ENCODE results near the gene TMEM218. TPM values are rescaled to one million over a fixed set of nuclear protein-coding genes. Genes with fewer than 3 reads are reported as not detected.

Gene TMEM218
- total and polyA plus RNA-seq, 3 donors from 2014 or later, result 15.1 to 17.7 (median 17.2) TPM

- DNase-seq, result no peak
These were observed 17.9 kb downstream of the TMEM218 start for GRCh38 chr11:125093502-125093901.

GRCh38 chr11:125092669-125093068 lies 18.8 kb downstream of the TMEM218 start:
- Histone ChIP-seq H3K27me3 (no peaks in the 10 kb centered on the region), H3K9me3 (no peaks in the 10 kb centered on the region), H3K27ac (no peak overlapping the region), H3K4me3 (no peak overlapping the region), H3K4me1 (peaks cover 6% of the 10 kb centered on the region), H3K36me3 (ENCODE audit: low read depth, missing control alignments) (no peaks in the 10 kb centered on the region)
- WGBS, 2 donors, result 84 to 89% methylated on average over 6 of the region's 6 CpGs
- DNase-seq, result no peak
- intact Hi-C loops (cut with DNase I; ENCODE audit: low total_unique reads), result no loop called here
- TF ChIP-seq POLR2A (IDR thresholded peaks at IDR 0.05) (no peak), CTCF (IDR thresholded peaks at IDR 0.05) (no peak)

More at GRCh38 chr11:125093502-125093901, 17.9 kb downstream of the TMEM218 start:
- no peak overlapping the region for H3K4me3 ChIP-seq
- TF ChIP-seq CTCF (IDR thresholded peaks at IDR 0.05) (no peak), POLR2A (IDR thresholded peaks at IDR 0.05) (no peak)
- no peak overlapping the region for H3K27ac ChIP-seq
- no peaks in the 10 kb centered on the region for H3K36me3 ChIP-seq (ENCODE audit: low read depth, missing control alignments)
- H3K9me3 ChIP-seq, result no peaks in the 10 kb centered on the region
- no peaks in the 10 kb centered on the region for H3K27me3 ChIP-seq
- H3K4me1 ChIP-seq, result peaks cover 6% of the 10 kb centered on the region
- intact Hi-C loops (cut with DNase I; ENCODE audit: low total_unique reads), result no loop called here
- 79 to 87% methylated on average over 4 of the region's 4 CpGs for WGBS, 2 donors

- TF ChIP-seq CTCF (IDR thresholded peaks at IDR 0.05) (no peak), POLR2A (IDR thresholded peaks at IDR 0.05) (no peak)
- Histone ChIP-seq H3K36me3 (ENCODE audit: low read depth, missing control alignments) (no peaks in the 10 kb centered on the region), H3K4me3 (no peak overlapping the region), H3K27ac (no peak overlapping the region), H3K27me3 (no peaks in the 10 kb centered on the region), H3K4me1 (peaks cover 6% of the 10 kb centered on the region), H3K9me3 (no peaks in the 10 kb centered on the region)
- WGBS, 2 donors, result 82% methylated on average over 6 of the region's 6 CpGs
- intact Hi-C loops (cut with DNase I; ENCODE audit: low total_unique reads), result no loop called here
- DNase-seq, result no peak
These were observed 19.4 kb downstream of the TMEM218 start for GRCh38 chr11:125091877-125092664.

GRCh38 chr11:125091247-125091876 lies 20.1 kb downstream of the TMEM218 start:
- H3K4me3 ChIP-seq, result no peak overlapping the region
- no peak overlapping the region for H3K27ac ChIP-seq
- no peaks in the 10 kb centered on the region for H3K27me3 ChIP-seq
- TF ChIP-seq POLR2A (IDR thresholded peaks at IDR 0.05) (no peak), CTCF (IDR thresholded peaks at IDR 0.05) (peak; percentile 48 to 72 (median 53))
- no peaks in the 10 kb centered on the region for H3K9me3 ChIP-seq
- peaks cover 6% of the 10 kb centered on the region for H3K4me1 ChIP-seq
- DNase-seq, result peak; percentile 54
- 59 to 67% methylated on average over 5 of the region's 5 CpGs for WGBS, 2 donors
- intact Hi-C loops (cut with DNase I; ENCODE audit: low total_unique reads), result no loop called here
- no peaks in the 10 kb centered on the region for H3K36me3 ChIP-seq (ENCODE audit: low read depth, missing control alignments)
